GM18907 (cell line): ENCODE data around the gene GNG7.
"Not testable (repeated sequence)": the region's sequence is repeated elsewhere in the genome, so short reads cannot be mapped to it uniquely, and the experiment has no call there.

Source experiments
- ATAC-seq: cut with Tn5 transposase; IDR thresholded peaks from one replicate; pipeline ENCODE4 v1.9.1; 2021; ENCODE audit warnings: mild to moderate bottlenecking, moderate library complexity; ENCODE audit not compliant: unreplicated experiment

Gene GNG7

GRCh38 chr19:2714102-2714501 lies 11.6 kb upstream of the GNG7 start:
- not testable (repeated sequence) for ATAC-seq

- not testable (repeated sequence) for ATAC-seq
These were observed 10.7 kb upstream of the GNG7 start for GRCh38 chr19:2713170-2713569.

- ATAC-seq, result no peak
These were observed 9.3 kb upstream of the GNG7 start for GRCh38 chr19:2711875-2712205.

GRCh38 chr19:2711172-2711874 lies 8.8 kb upstream of the GNG7 start:
- no peak for ATAC-seq

- ATAC-seq, result no peak
These were observed 3.8 kb upstream of the GNG7 start for GRCh38 chr19:2706251-2706650.

- no peak for ATAC-seq
These were observed 1.3 kb upstream of the GNG7 start for GRCh38 chr19:2703691-2704216.

- no peak for ATAC-seq
These were observed 563 bp upstream of the GNG7 start for GRCh38 chr19:2703077-2703437.

- no peak for ATAC-seq
These were observed 929 bp downstream of the GNG7 start for GRCh38 chr19:2701361-2702169.

- ATAC-seq, result no peak
These were observed 1.7 kb downstream of the GNG7 start for GRCh38 chr19:2700660-2701360.

- ATAC-seq, result no peak
These were observed 2.9 kb downstream of the GNG7 start for GRCh38 chr19:2699413-2700140.

GRCh38 chr19:2694196-2694595 lies 8.3 kb downstream of the GNG7 start:
- no peak for ATAC-seq

GRCh38 chr19:2693492-2694160 lies 8.9 kb downstream of the GNG7 start:
- ATAC-seq, result no peak

- no peak for ATAC-seq
These were observed 10.5 kb downstream of the GNG7 start for GRCh38 chr19:2691951-2692350.

GRCh38 chr19:2690856-2691255 lies 11.6 kb downstream of the GNG7 start:
- ATAC-seq, result no peak

GRCh38 chr19:2686360-2686759 lies 16.1 kb downstream of the GNG7 start:
- no peak for ATAC-seq

GRCh38 chr19:2685204-2685704 lies 17.2 kb downstream of the GNG7 start:
- ATAC-seq, result no peak

GRCh38 chr19:2683430-2684003 lies 19.0 kb downstream of the GNG7 start:
- ATAC-seq, result no peak

- ATAC-seq, result no peak
These were observed 21.7 kb downstream of the GNG7 start for GRCh38 chr19:2680808-2681207.

GRCh38 chr19:2679439-2679838 lies 23.1 kb downstream of the GNG7 start:
- ATAC-seq, result no peak

- ATAC-seq, result not testable (repeated sequence)
These were observed 23.5 kb downstream of the GNG7 start for GRCh38 chr19:2678948-2679347.
